ENCODE results near the gene CFAP77. TPM values are rescaled to one million over a fixed set of nuclear protein-coding genes. Genes with fewer than 3 reads are reported as not detected.

CFAP77 gene
- total RNA-seq, 2 donors from 2014 or later = not detected

DNA sequence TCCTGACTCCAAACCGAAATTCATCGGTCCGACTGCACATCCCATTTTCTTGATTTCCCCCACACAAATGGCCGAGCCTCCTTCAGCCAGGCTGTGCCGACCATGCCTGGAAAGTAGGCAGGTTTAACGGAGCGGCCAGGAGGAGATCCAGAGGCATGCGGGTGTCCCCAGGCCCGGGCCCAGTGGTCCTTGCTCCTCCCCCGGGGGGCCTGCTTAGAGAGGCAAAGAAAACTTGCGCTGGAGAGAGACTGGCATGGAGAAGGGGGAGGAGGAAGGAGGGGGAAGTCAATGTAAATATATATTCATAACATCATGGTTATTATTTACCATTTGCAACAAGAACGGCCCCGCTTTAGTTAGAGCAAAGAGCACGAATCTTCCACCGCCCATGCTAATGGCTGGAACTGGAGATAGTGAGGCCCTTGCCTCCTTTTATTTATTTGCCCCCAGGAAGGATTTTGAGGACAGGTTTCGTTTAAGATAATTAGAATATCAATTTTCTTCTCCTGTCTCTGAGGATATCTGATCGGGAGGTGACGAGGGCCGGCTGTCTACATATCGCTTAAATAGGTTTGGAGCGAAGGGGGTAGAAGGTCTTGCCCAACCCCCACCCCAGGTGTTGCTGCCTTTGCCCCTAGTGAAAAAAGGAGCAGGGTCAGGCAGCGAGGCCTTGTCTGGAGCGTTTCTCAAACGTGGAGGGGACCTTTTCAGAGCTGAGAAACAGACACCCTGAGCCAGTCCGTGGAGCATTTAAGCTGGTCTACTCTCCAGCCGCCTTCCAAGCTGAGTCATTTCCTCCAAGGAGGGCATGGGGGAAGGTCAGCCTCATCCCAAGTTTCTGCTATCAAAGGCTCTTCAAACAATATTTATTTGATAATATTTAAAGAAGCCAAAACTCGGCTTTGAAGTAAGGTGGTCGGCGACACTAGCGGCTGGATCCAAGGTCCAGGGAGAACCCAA lies 174.9 kb downstream of the CFAP77 start:
- Mint-ChIP-seq H3K27ac (no peak overlapping the region), H3K9me3 (no peaks in the 10 kb centered on the region), H3K36me3 (peaks cover 0 to 15% of the 10 kb centered on the region in 2 donors)
- DNase-seq (ENCODE audit: low spot score in 2 of 2) = no peak
- no peak for ATAC-seq

- H3K27ac Mint-ChIP-seq = peak overlapping the region in 1 of 2 donors; percentile 2
- H3K9me3 Mint-ChIP-seq = no peaks in the 10 kb centered on the region
- DNase-seq (ENCODE audit: low spot score in 2 of 2) (peak in 1 of 2 donors; percentile 11), ATAC-seq (no peak)
- peaks cover 0 to 15% of the 10 kb centered on the region in 2 donors for H3K36me3 Mint-ChIP-seq
Measured at GRCh38 chr9:132585954-132586829, 176.2 kb downstream of the CFAP77 start.

- no peaks in the 10 kb centered on the region for H3K9me3 Mint-ChIP-seq
- no peak overlapping the region for H3K27ac Mint-ChIP-seq
- DNase-seq (ENCODE audit: low spot score in 2 of 2) (peak in 1 of 2 donors; percentile 15), ATAC-seq (peak in 1 of 2 donors; percentile 36)
- peaks cover 0 to 11% of the 10 kb centered on the region in 2 donors for H3K36me3 Mint-ChIP-seq
Measured at GRCh38 chr9:132586830-132587591, 177.0 kb downstream of the CFAP77 start.

- no peaks in the 10 kb centered on the region for H3K9me3 Mint-ChIP-seq
- peaks cover 0 to 11% of the 10 kb centered on the region in 2 donors for H3K36me3 Mint-ChIP-seq
- H3K27ac Mint-ChIP-seq = no peak overlapping the region
- ATAC-seq (no peak), DNase-seq (ENCODE audit: low spot score in 2 of 2) (peak in 1 of 2 donors; percentile 6)
Measured at GRCh38 chr9:132587592-132587955, 177.6 kb downstream of the CFAP77 start.

DNA sequence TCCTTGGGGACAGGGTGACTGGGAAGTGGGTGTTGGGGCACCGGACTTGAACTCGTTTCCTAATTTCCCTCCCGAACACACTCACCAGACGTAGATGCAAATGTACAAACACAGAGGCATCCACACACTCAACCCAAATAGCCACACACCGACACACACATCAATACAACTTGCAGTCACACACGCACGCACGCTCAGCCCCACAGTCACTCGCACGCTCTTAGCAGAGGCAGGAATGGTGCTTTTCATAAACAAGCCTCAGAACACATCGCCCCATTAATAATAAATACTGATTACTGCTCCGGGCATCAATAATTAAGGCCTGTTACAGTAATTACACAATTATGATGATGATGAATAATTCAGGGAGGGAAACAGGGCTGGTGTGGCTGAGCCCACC lies 178.1 kb downstream of the CFAP77 start:
- H3K36me3 Mint-ChIP-seq = peaks cover 0 to 11% of the 10 kb centered on the region in 2 donors
- no peak for ATAC-seq
- no peaks in the 10 kb centered on the region for H3K9me3 Mint-ChIP-seq

DNA sequence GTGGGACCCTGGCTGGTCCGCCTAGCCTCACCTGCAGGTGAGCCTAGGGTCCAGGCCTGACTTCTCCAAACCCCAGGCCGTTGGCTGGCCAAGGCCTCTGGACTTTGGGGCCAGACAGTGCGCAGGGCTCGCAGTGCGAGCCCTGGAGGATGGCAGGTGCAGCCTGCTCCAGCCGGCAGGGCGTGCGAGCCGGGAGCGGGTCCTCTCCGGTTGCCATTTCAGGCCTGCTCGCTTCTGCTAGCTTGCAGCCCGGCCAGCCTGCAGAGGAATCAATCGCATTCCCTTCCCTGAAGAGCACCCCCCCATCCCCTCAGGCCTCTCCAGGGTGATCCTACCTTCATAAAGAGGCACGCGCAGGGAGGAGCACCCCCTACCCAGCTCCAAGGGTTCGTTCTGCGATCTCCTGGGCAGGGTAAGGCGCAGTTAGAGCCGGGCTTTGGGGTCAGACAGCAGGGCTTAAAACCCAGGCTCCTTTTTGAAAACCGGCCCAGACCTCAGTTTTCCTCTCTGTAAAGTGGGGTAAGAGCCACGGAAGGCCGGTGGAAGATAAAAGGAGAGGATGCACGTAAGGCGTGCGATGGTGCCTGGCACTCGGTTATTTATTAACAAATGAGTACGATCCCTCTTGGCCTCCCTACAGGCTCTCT lies 178.6 kb downstream of the CFAP77 start:
- DNase-seq (ENCODE audit: low spot score in 2 of 2) = peak in 1 of 2 donors; percentile 10
- no peak for ATAC-seq
- Mint-ChIP-seq H3K27ac (no peak overlapping the region), H3K9me3 (no peaks in the 10 kb centered on the region), H3K36me3 (peaks cover 4 to 10% of the 10 kb centered on the region in 2 donors)

More for the DNA sequence above, 178.1 kb downstream of the CFAP77 start:
- H3K27ac Mint-ChIP-seq = no peak overlapping the region
- DNase-seq (ENCODE audit: low spot score in 2 of 2) = no peak

DNA sequence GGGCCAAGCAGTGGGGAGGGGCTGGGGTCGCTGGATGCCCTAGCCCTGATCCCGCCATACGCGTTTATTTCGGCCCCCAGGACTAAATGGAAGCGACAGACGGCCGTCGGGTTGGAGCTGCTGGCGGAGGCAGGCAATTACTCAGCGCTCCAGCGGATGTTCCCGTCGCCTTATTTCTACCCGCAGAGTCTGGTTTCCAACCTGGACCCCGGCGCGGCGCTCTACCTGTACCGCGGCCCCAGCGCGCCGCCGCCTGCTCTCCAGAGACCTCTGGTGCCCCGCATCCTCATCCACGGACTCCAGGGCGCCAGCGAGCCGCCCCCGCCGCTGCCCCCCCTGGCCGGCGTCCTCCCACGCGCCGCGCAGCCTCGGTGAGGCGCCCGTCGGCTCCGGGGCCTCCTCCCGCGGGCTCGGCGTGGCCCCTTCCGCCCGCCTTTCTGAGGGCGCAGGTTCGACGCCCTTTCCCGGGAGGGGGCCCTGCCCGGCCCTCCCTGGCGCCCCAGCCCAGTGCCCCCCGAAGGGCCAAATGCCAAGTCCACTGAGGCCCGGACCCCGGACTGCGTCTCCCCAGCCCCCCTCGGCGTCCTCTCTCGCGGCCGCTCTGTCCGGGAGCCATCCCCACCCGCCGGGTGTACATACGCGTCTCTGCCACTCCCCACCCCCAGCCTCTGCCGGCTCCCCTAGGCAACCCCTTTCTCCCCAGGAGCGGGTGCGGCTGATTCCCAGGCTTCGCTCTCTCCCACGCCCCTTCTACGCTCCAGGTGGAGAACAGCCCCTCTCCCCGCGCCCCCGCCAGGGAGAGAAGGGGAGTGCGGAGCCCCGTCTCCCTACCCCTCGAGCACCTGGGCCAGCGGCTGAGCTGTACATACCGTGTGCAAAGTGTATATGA lies 179.4 kb downstream of the CFAP77 start:
- Mint-ChIP-seq H3K27ac (no peak overlapping the region), H3K9me3 (no peaks in the 10 kb centered on the region), H3K36me3 (peaks cover 8 to 9% of the 10 kb centered on the region in 2 donors)
- DNase-seq (ENCODE audit: low spot score in 2 of 2) (peak in 1 of 2 donors; percentile 11), ATAC-seq (peak in 1 of 2 donors; percentile 14)

DNA sequence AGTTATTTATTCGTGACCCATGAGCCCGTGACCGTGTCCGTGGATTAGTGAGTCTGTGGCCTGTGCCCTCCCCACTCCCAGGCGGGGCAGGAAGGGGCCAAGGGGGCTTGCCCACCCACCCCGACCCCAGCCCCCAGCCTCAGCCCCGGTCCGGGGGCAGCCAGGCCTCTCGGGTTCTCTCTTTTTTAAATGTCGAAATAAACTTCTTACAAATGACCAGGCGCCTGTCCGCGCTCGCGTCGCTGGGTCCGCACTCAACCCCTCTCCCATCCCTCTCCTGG lies 180.0 kb downstream of the CFAP77 start:
- ATAC-seq (no peak), DNase-seq (ENCODE audit: low spot score in 2 of 2) (no peak)
- Mint-ChIP-seq H3K36me3 (peaks cover 8 to 14% of the 10 kb centered on the region in 2 donors), H3K9me3 (no peaks in the 10 kb centered on the region), H3K27ac (no peak overlapping the region)

- Mint-ChIP-seq H3K36me3 (peaks cover 8 to 19% of the 10 kb centered on the region in 2 donors), H3K9me3 (no peaks in the 10 kb centered on the region)
Measured at GRCh38 chr9:132590318-132591182, 180.5 kb downstream of the CFAP77 start.

DNA sequence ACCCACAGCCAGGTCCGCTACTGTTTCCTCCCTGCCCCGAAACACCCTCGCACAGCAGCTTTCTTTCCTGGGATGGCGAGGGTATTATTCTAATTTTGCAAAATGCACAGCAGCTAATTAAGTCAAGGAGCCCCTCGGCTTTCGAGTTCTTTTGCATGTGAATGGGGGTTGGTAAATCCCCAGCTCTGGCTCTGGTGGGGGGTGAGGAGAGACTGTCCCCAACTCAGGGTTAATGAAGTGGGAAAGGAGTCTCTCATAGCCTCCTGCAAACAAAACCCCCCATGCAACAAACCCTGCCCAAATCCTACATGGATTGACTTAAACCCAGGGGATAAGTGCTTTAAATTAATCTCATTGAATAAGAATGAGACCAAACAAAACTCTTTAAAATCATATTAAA lies 181.2 kb downstream of the CFAP77 start:
- DNase-seq (ENCODE audit: low spot score in 2 of 2) (no peak), ATAC-seq (no peak)
- Mint-ChIP-seq H3K36me3 (peaks cover 15 to 21% of the 10 kb centered on the region in 2 donors), H3K9me3 (no peaks in the 10 kb centered on the region), H3K27ac (no peak overlapping the region)

More at GRCh38 chr9:132590318-132591182, 180.5 kb downstream of the CFAP77 start:
- DNase-seq (ENCODE audit: low spot score in 2 of 2) (peak in 1 of 2 donors; percentile 4), ATAC-seq (no peak)
- H3K27ac Mint-ChIP-seq = no peak overlapping the region

- no peak overlapping the region for H3K27ac Mint-ChIP-seq
- peaks cover 20 to 24% of the 10 kb centered on the region in 2 donors for H3K36me3 Mint-ChIP-seq
- DNase-seq (ENCODE audit: low spot score in 2 of 2) (no peak), ATAC-seq (no peak)
- H3K9me3 Mint-ChIP-seq = no peaks in the 10 kb centered on the region
Measured at GRCh38 chr9:132591751-132592314, 181.8 kb downstream of the CFAP77 start.

GRCh38 chr9:132592451-132592850 lies 182.4 kb downstream of the CFAP77 start:
- H3K36me3 Mint-ChIP-seq = peaks cover 20 to 24% of the 10 kb centered on the region in 2 donors
- ATAC-seq (no peak), DNase-seq (ENCODE audit: low spot score in 2 of 2) (no peak)
- H3K27ac Mint-ChIP-seq = no peak overlapping the region
- H3K9me3 Mint-ChIP-seq = no peaks in the 10 kb centered on the region

DNA sequence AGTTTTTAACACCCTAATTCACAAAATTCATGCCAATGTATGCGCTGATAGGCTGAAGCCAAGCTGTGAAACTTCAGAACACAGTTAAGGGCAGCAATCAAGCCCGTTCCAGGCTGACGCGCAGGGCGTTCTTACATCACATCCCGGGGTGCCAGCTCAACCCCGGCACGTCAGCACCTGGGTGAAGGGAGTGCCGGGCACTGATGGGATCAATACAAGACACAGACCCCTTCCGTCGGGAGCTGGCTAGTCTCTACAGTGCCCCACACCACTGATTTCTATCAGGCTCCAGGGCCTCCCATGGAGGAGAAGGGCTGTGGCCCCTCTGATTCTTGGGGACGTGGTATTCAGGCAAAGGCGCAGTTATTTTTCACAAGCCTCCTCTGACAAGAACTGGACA lies 184.4 kb downstream of the CFAP77 start:
- ATAC-seq = no peak
- Mint-ChIP-seq H3K27ac (no peak overlapping the region), H3K9me3 (no peaks in the 10 kb centered on the region), H3K36me3 (peaks cover 20 to 33% of the 10 kb centered on the region in 2 donors)
- no peak for DNase-seq (ENCODE audit: low spot score in 2 of 2)

DNA sequence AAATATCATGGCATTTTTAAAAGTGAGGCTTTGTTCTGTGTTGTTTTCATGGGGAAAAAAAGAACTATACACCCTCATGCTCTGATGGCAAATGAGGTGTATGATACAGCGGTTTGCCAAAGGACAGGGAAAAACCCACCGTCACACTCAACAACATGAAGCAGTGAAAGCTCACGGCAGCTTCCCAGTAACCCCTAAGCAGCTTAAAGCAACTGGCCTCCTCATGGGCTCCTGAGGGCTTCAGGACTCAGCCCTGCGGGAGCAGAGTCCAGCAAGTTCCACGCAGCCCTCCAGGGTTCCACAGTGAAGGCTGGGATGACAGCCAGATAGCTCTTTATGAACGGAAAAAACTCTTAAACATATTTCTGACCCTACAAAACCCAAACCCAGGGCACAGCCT lies 185.3 kb downstream of the CFAP77 start:
- ATAC-seq (no peak), DNase-seq (ENCODE audit: low spot score in 2 of 2) (no peak)
- H3K27ac Mint-ChIP-seq = no peak overlapping the region
- H3K9me3 Mint-ChIP-seq = no peaks in the 10 kb centered on the region
- peaks cover 23 to 36% of the 10 kb centered on the region in 2 donors for H3K36me3 Mint-ChIP-seq
